ENCODE data around the gene NADK. TPM values are rescaled to one million over a fixed set of nuclear protein-coding genes. Genes with fewer than 3 reads are reported as not detected.
"Not testable (repeated sequence)": the region's sequence is repeated elsewhere in the genome, so short reads cannot be mapped to it uniquely, and the experiment has no call there.

The NADK gene
- polyA plus RNA-seq, 1 experiment = 37.8 TPM

GRCh38 chr1:1748686-1749321 lies 29.5 kb downstream of the NADK start:
- TF ChIP-seq, protein P1, sequence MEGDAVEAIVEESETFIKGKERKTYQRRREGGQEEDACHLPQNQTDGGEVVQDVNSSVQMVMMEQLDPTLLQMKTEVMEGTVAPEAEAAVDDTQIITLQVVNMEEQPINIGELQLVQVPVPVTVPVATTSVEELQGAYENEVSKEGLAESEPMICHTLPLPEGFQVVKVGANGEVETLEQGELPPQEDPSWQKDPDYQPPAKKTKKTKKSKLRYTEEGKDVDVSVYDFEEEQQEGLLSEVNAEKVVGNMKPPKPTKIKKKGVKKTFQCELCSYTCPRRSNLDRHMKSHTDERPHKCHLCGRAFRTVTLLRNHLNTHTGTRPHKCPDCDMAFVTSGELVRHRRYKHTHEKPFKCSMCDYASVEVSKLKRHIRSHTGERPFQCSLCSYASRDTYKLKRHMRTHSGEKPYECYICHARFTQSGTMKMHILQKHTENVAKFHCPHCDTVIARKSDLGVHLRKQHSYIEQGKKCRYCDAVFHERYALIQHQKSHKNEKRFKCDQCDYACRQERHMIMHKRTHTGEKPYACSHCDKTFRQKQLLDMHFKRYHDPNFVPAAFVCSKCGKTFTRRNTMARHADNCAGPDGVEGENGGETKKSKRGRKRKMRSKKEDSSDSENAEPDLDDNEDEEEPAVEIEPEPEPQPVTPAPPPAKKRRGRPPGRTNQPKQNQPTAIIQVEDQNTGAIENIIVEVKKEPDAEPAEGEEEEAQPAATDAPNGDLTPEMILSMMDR (IDR thresholded peaks at IDR 0.05; ENCODE audit: low read depth, low read length) = no peak
- H3K9me3 ChIP-seq (ENCODE audit: control insufficient read depth, insufficient read depth, low read length) = no peaks in the 10 kb centered on the region; the same call in 1 of the 2 replicates
- POLR2A ChIA-PET = no interaction called here

DNA sequence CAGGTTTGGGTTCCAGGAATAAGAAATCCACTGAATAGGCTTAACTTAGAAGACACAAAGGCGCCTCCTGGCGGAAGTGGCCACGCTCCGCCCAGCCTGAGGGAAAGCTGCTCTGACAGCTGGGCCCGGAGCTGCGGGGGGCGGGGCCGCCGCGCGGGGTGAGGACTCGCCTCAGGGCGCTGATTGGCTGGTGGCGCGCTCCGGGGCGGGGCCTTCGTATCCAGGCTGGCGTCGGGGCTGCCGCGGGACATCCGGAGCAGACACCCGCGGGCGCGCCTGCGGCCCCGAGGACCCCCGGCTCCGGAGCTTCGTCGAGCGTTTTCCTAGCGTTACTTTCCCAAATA lies 31.7 kb downstream of the NADK start:
- H3K9me3 ChIP-seq (ENCODE audit: control insufficient read depth, insufficient read depth, low read length); H3K27me3 ChIP-seq (ENCODE audit: control insufficient read depth, insufficient read depth, low read length); DNase-seq (ENCODE audit: low read depth, low spot score); POLR2A ChIA-PET; H3K4me3 ChIP-seq (ENCODE audit: low read depth, low read length); CTCF ChIA-PET: not testable (repeated sequence)
- H3K27ac ChIP-seq (ENCODE audit: low read depth, low read length) = peak overlapping the region; percentile 39

More at GRCh38 chr1:1748686-1749321, 29.5 kb downstream of the NADK start:
- CTCF ChIA-PET = no interaction called here
- H3K27me3 ChIP-seq (ENCODE audit: control insufficient read depth, insufficient read depth, low read length) = no peaks in the 10 kb centered on the region
- no peak overlapping the region for H3K4me3 ChIP-seq (ENCODE audit: low read depth, low read length)
- no peak for DNase-seq (ENCODE audit: low read depth, low spot score)
- H3K27ac ChIP-seq (ENCODE audit: low read depth, low read length) = no peak overlapping the region

GRCh38 chr1:1745651-1746565 lies 32.4 kb downstream of the NADK start:
- Histone ChIP-seq H3K4me3 (ENCODE audit: low read depth, low read length) (peak overlapping the region; percentile 58), H3K27ac (ENCODE audit: low read depth, low read length) (peak overlapping the region; percentile 89)
- H3K27me3 ChIP-seq (ENCODE audit: control insufficient read depth, insufficient read depth, low read length); CTCF ChIA-PET; H3K9me3 ChIP-seq (ENCODE audit: control insufficient read depth, insufficient read depth, low read length); POLR2A ChIA-PET: not testable (repeated sequence)
- DNase-seq (ENCODE audit: low read depth, low spot score) = peak; percentile 49

DNA sequence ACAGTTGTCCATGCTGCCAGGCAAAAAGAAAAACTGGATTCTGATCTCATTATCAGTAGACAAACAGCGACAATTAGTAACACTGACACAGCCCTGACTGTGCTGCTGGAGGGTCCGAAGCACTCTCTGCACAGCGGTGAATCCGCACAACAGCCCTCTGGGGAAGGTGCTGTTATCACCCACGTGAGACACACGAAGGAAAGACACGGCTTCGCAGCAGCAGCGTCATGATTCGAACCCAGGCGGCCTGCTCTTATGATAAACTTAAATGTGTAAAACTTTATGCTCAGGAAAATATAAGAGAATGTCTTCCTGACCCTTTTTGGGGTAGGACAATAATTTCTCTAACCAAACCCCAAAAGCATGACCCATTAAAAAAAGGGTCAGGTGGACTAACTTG lies 35.7 kb downstream of the NADK start:
- H3K27ac ChIP-seq (ENCODE audit: low read depth, low read length); H3K9me3 ChIP-seq (ENCODE audit: control insufficient read depth, insufficient read depth, low read length); DNase-seq (ENCODE audit: low read depth, low spot score); POLR2A ChIA-PET; H3K27me3 ChIP-seq (ENCODE audit: control insufficient read depth, insufficient read depth, low read length); CTCF ChIA-PET; H3K4me3 ChIP-seq (ENCODE audit: low read depth, low read length): not testable (repeated sequence)

DNA sequence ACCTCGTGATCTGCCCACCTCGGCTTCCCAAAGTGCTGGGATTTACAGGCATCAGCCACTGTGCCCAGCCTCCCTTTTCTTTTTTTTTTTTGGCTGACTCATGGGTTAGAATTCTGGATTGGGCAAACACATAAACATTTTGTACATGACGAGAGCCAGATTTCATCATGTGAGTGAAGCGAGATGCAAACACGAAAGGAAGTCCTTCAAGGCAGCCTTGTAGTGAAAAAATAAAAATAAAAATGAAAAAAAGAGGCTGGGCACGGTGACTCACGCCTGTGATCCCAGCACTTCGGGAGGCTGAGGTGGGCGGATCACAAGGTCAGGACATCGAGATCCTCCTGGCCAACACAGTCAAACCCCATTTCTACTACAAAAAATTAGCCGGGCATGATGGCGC lies 37.3 kb downstream of the NADK start:
- DNase-seq (ENCODE audit: low read depth, low spot score) = peak; percentile 94
- CTCF ChIA-PET; H3K9me3 ChIP-seq (ENCODE audit: control insufficient read depth, insufficient read depth, low read length); POLR2A ChIA-PET; H3K4me3 ChIP-seq (ENCODE audit: low read depth, low read length); H3K27me3 ChIP-seq (ENCODE audit: control insufficient read depth, insufficient read depth, low read length): not testable (repeated sequence)
- H3K27ac ChIP-seq (ENCODE audit: low read depth, low read length) = peak overlapping the region; percentile 65

DNA sequence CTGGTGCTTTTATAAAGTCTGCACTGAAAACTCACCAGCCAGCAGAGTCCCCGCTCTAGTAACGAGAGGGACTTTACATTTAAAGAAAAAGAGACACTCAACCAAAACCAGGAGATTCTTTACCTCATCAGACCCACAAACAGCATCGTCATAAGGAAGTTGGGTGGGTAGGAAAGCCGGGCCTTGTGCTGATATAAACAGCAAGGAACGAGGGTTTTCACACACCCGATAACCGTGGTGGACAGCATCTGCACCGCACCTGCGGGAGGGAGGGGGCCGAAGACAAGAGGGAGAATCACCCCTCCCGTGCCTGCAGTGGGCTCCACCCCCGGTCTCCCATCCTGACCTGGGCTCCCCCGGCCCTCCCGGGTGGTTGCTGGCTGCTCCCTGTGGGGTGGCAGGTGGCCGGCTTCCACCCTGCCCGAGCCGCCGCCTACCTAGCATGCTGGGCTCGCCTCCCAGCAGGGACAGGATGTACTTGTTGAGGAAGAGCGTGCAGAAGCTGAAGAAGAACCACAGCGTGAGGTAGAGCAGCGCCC lies 39.4 kb downstream of the NADK start:
- POLR2A ChIA-PET; H3K27ac ChIP-seq (ENCODE audit: low read depth, low read length); DNase-seq (ENCODE audit: low read depth, low spot score); CTCF ChIA-PET; H3K27me3 ChIP-seq (ENCODE audit: control insufficient read depth, insufficient read depth, low read length); H3K4me3 ChIP-seq (ENCODE audit: low read depth, low read length); H3K9me3 ChIP-seq (ENCODE audit: control insufficient read depth, insufficient read depth, low read length): not testable (repeated sequence)

GRCh38 chr1:1737675-1738590 lies 40.3 kb downstream of the NADK start:
- H3K9me3 ChIP-seq (ENCODE audit: control insufficient read depth, insufficient read depth, low read length); H3K27me3 ChIP-seq (ENCODE audit: control insufficient read depth, insufficient read depth, low read length); POLR2A ChIA-PET; H3K4me3 ChIP-seq (ENCODE audit: low read depth, low read length); H3K27ac ChIP-seq (ENCODE audit: low read depth, low read length); DNase-seq (ENCODE audit: low read depth, low spot score); CTCF ChIA-PET: not testable (repeated sequence)

Data from AG04450 (cell line).